Measurements from ENCODE around the gene SLCO2A1.

The SLCO2A1 gene

DNA sequence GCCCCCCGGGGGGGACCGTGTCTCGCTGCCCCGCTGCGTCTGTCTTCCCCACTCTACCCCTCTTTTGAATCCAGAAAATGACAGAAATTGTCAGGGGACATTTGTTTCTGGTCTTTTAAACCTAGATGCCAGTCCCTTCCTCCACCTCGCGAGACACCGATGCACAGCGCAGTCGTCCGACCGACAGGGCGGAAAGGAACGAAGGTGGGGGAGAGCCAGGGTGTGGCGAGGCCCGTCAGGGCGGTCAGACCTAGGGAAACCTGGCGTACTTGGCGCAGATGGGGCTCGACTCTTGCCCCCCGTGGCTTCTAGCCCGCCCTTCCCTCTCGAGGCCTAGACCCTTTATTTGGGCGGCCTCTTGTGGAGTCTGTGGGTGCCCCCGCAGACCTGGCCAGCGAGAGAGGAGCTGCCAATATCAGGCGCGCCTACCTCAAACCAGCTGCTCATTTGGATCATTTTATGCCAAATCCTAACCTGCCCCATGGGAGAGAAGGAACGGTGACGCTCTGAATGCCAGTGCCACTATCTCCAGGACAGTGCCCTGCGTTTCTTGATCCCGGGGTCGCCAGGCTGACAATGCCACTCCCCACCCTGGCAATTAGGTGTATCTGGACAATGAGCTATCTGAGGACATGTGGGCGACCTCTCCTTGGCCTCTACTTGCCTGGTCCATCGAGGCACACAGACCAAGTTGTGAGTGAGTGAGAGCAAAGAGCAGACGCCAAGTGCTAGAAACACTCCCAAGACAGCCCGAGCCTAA lies 133.5 kb downstream of the SLCO2A1 start:
- no peak for DNase-seq

DNA sequence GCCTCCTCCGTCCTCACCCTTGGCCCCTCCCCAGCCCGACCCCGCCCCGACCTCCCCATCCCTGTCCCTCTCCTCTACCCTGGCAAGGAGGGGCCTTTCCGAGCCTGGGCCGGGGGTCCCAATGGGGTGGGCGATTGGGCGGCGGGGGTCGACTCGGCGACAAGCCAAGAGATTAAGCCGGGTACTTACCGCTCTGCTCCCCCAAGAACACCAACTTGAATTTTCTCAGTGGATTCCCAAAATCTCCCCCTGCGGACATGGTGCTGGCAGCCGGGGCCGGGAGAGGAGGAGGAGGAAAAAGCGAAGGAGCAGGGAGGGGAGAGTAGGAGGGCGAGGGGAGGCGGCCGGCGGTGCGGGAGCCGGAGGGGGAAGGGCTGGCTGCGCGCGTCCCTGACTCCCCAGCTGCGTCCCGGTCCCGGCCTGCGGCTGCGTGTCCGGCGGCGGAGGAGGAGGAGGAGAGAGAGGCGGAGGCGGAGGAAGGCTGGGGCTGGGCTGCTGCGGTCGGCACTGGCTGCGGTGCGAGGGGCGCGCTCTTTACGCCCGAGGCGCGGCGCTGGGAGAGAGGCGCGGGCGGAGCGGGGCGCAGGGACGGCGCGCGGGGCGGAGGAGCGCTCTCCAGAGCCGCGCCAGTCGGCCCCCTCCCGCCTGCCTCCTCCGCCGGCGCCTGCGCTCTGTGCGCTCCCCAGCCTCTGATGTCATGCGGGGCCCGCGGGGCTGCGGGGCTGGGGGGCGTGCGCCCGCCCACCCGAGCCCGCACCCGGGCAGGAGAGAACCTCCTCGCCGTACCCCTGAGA lies 134.3 kb downstream of the SLCO2A1 start, which contains the start of gene RAB6B:
Gene RAB6B, minus strand, starts transcription at position 675 of the 794 bp plus-strand sequence. Its CDS starts 416 bp downstream, at position 259.
- peak; percentile 39 for DNase-seq

DNA sequence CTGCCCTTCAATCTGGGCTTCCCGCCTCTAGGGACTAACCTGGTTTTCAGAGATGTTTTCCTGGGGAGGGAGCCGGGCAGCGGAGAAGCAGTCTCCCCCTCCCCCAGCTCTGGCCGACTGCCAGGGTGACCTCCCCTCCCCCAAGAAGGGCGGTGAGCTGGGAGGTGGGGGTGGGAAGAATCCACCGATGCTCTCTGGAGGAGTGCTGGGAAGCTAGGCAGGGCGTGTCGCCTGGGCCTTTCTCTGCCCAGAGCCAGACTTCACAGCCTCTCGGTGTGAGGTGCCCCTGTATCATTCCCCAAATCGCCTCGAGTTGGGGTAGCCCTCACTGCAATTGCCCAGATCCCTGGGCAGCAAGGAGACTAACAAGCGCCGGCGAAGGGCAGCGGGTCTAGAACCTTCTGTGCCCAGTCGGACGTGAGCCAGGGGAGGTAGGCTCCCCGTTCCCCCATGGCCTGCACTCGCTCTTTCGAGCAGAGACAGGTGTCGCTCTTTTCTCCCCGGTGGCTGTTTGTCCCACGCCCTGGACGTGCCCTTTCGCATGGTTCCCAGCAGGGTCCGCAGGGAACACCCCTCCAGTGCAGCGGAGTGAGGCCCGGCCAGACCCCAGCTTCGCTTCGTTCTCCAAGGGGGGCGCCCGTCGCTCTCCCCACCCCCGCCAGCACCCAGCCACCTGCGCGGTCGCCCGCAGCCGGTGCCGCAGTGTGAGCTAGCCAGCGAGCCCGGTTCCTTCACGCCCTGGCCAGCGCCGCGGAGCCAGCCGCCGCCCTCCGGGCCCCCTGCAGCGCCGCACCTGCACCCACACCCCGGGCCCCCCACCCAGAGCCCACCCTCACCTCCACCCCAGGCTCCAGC lies 135.1 kb downstream of the SLCO2A1 start:
- DNase-seq = no peak

DNA sequence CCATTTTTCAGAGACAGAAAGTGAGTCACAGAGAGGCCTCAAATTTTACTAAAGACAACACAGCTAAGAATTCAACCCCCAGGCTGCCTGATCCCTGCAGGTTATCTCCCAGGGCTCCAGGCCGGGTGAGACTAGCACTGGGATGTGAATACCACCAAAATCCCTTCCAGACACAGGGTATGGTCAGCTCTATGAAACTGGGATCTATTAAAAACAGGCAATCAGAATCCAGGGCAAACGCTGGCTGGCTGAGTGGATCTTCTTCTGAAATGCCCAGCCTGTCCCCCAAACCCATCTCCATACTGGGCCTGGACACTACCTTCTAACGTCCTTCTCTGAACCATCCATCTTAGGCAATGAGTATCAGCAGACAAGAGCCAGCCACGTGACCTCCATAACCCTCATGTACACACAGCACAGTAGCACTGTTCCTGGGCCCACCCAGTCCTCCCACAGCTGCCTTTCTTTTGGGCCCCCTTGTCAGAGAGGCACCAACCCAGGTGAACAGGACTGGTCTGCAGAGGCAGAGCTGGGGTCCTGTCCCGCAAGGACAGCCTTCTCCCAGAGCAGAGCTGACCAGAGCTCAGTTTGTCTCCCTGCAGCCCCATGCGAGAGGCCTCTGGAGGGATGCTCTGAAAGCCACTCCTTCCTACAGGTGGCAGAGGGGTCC lies 135.9 kb downstream of the SLCO2A1 start:
- DNase-seq = no peak

DNA sequence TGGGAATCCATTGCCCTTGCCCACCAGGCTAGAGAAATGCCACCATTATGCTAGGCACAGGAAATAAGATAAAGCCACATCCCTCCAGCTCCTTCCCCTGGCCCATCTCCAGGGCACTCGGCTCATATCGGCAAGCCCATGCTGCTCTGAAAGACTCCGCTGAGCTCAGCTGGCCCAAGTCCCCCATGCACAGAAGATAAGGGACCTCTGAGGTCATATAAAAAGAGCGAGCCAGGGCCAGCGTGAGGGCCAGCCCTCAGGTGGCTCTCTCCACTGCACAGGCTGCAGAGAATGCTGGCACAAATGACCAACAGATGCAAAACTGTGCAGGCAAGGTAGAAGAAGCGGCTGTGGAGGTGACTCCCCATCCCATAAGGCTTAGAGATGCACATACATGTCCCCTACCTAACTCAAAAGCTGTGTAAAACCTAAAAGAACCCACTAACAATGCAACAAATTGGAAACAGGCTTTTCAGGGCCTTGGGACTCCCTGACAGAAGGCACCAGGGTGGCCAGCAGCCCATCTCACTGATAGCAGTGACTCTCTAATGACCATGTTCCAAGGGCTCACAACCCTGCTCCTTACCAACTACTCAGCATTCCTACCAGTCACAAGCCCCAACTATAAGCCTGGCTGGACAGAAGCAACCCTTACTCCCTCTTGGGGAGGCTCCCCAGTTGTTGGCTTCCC lies 137.0 kb downstream of the SLCO2A1 start:
- no peak for DNase-seq

GRCh38 chr3:133891662-133892378 lies 137.9 kb downstream of the SLCO2A1 start:
- no peak for DNase-seq

GRCh38 chr3:133890972-133891644 lies 138.6 kb downstream of the SLCO2A1 start:
- no peak for DNase-seq

GRCh38 chr3:133890037-133890436 lies 139.7 kb downstream of the SLCO2A1 start:
- no peak for DNase-seq

- no peak for DNase-seq
Measured at GRCh38 chr3:133888726-133889340, 140.9 kb downstream of the SLCO2A1 start.

DNA sequence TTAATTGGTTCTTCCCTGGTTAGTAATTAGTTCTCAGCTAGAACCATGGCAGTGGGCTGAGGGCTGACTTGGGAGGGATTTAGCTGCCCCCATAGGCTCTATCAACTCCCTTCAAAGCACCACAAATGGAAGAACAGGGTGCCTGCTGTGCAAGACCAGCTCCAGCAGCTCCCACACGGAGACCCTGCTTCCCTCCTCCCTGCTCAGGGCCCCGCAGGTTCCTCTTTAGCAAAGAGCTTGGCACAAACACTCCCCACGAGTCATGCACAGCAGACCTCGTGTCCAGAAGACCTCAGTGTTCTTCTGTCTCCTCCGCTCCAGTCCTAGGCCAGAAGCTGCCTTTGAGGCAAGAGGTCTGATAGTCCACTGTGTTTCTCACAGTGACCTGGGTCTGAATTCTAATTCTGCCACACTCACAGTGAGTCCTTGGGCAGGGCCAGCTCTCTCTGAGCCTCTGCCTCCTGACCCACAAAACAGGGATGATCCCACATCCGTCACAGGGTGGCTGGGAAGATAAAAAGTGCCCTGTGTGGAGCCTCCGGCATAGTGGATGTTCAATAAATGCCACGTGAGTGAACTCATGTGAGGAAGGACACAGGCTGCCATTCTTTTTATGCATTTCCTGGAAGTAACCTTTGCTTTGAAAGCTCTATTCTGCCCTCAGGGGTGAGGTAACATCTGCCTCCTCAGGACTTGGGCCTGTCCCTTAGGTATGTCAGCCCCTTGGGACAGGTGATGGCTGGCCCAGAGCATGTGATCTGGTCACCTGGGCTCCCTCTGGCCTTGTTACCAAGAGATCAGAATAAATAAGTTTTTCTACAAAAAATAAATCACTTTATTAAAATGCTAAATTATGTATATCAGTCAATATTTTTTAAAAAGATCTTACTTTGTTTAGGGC lies 141.7 kb downstream of the SLCO2A1 start:
- no peak for DNase-seq

- no peak for DNase-seq
Measured at GRCh38 chr3:133887074-133887802, 142.5 kb downstream of the SLCO2A1 start.

- DNase-seq = no peak
Measured at GRCh38 chr3:133886031-133886722, 143.5 kb downstream of the SLCO2A1 start.

DNA sequence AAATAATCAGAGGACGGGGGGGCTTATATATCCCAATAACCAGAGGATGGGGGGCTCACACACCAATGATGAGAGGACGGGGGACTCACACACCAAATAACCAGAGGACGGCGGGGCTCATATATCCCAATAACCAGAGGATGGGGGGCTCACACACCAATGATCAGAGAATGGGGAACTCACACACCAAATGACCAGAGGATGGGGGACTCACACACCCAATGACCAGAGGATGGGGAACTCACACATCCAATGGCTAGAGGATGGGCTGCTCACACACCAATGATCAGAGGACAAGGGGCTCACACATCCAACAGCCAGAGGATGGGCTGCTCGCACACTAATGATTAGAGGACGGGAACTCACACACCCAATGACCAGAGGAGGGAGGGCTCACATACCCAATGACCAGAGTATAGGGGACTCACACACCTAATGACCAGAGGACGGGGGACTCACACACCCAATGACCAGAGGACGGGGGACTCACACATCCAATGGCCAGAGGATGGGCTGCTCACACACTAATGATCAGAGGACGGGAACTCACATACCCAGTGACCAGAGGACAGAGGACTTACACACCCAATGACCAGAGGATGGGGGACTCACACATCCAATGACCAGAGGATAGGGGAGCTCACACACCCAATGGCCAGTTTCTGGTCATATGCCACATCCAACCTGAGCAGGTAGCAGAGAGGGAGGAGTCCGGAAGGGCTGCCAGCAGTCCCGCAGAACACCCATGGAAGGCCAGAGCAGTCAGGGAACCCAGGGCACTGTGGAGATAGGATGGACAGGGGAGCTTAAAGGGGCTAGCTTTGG lies 144.6 kb downstream of the SLCO2A1 start:
- no peak for DNase-seq

DNA sequence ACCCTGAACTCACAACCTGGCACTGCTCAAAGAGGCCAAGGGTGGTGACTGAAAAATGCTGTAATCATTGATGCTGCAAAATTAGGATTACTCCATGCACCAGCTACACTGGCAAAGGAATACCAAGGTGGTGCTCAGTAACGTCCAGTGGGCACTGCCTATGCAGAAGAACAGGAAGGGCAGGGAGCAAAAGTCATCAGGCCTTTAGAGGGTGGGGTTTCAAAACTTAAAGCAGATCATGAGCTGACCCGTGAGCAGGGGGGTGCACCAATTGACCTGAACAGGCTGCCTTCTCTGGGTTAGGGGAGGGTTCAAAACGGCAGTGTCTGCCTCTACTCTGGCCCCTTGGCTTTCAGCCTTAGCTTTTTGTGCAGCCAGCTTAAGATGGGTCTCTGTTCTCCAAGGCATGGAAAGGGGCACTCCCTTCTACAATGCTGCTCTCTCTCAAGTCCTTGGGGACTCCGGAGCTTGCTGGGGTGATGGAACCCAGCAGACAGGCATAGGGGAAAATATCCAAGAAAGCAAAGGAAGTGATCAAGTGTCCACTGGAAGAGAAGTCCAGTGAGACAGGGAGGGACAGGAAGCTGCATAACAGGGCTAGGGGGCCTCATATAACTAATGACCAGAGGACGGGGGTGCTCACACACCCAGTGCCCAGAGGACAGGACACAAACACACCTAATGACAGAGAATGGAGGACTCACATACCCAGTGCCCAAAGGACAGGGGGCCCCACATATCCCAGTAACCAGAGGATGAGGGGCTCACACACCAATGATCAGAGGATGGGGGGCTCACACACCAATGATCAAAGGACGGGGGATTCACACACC lies 145.5 kb downstream of the SLCO2A1 start:
- DNase-seq = no peak

DNA sequence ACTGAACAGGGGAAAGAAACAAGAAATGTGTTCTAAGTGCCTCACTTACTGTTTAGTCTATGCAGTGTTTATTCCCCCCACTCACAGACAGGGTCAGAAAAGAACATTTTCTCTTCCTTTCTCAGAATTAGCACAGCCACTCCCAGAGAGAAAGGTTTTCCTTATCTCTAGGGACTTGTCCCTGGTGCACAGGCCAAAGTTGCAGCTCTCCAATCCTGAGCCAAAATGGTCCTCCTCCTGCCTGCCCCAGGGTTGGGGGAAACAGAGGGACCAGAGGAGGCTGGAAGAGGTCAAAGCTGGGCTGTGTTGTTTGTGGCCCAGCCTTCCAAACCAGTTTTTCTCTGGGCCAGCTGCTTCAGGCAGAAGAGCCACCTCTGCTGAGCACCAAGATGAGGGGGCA lies 146.1 kb downstream of the SLCO2A1 start:
- no peak for DNase-seq
